ENCODE data around the gene NLRP2B. TPM values are rescaled to one million over a fixed set of nuclear protein-coding genes. Genes with fewer than 3 reads are reported as not detected.

Gene NLRP2B
- under 0.01 TPM in 1 of 2 replicates, not detected in the other for total RNA-seq

DNA sequence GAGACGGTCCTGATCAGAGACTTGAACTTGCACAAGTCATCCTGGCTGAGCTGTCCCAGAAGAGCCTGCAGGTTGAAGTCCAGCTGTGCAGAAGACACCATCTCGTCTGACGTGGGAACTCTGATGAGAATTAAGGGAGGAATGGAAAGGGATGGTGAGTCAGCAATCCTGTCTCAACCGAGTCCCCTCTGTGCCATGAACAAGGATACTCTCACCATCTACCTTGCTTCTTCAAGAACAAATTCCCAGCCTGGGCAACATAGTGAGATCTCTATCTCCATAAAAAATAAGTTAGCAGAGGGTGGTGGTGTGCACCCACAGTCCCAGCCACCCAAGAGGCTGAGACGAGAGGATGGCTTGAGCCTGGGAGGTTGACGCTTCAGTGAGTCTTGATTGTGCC lies at the start of gene NLRP2B:
Gene NLRP2B, minus strand, starts transcription at position 101 of the 400 bp plus-strand sequence.

Other genes starting within 250 kb of the NLRP2B start
- 6.5 and 11.1 TPM in 2 replicates for gene ZXDB, start 88.2 kb downstream of the NLRP2B start, total RNA-seq
- 5.5 and 7.0 TPM in 2 replicates for gene ZXDA, start 230.2 kb upstream of the NLRP2B start, total RNA-seq

Data from epithelial cell of umbilical artery (primary cell).